ENCODE measurements around the gene RFT1. TPM values are rescaled to one million over a fixed set of nuclear protein-coding genes. Genes with fewer than 3 reads are reported as not detected.

RFT1 gene
- total and polyA plus RNA-seq, 2 donors (not counting 3 experiments of a cell fraction or from before 2014, with no cell fraction given), result 29.8 to 39.9 TPM

GRCh38 chr3:53126601-53127000 lies 3.6 kb downstream of the RFT1 start:
- no peaks in the 10 kb centered on the region for H3K9me1 ChIP-seq (replicated peaks; ENCODE audit: control insufficient read depth, extremely low read depth, insufficient read depth, low read length)
- POLR2A ChIA-PET, result no interaction called here
- no peak overlapping the region for H2AFZ ChIP-seq (ENCODE audit: low read depth, low read length)
- H3K9me3 ChIP-seq (replicated peaks; ENCODE audit: control insufficient read depth, insufficient read depth, low read length), result no peaks in the 10 kb centered on the region
- H3K27me3 ChIP-seq (ENCODE audit: control insufficient read depth in 2 of 2, insufficient read depth in 2 of 2, low read length in 2 of 2), result no peaks in the 10 kb centered on the region
- peaks cover 16% of the 10 kb centered on the region for H3K79me2 ChIP-seq (ENCODE audit: control insufficient read depth, insufficient read depth, low read length)
- H3K36me3 ChIP-seq (ENCODE audit: control insufficient read depth in 2 of 2, extremely low read depth in 1 of 2, insufficient read depth in 2 of 2, low read length in 2 of 2), result peaks cover 5 to 16% of the 10 kb centered on the region in 2 experiments
- H3K4me2 ChIP-seq (ENCODE audit: insufficient read depth, low read length), result no peak overlapping the region
- no peak overlapping the region for H3K9ac ChIP-seq (replicated peaks; ENCODE audit: extremely low read depth, insufficient read depth, low read length)
- TF ChIP-seq MYC (IDR thresholded peaks at IDR 0.05; ENCODE audit: low read depth, low read length), result no peak
- TF ChIP-seq, protein P1, sequence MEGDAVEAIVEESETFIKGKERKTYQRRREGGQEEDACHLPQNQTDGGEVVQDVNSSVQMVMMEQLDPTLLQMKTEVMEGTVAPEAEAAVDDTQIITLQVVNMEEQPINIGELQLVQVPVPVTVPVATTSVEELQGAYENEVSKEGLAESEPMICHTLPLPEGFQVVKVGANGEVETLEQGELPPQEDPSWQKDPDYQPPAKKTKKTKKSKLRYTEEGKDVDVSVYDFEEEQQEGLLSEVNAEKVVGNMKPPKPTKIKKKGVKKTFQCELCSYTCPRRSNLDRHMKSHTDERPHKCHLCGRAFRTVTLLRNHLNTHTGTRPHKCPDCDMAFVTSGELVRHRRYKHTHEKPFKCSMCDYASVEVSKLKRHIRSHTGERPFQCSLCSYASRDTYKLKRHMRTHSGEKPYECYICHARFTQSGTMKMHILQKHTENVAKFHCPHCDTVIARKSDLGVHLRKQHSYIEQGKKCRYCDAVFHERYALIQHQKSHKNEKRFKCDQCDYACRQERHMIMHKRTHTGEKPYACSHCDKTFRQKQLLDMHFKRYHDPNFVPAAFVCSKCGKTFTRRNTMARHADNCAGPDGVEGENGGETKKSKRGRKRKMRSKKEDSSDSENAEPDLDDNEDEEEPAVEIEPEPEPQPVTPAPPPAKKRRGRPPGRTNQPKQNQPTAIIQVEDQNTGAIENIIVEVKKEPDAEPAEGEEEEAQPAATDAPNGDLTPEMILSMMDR (IDR thresholded peaks at IDR 0.05; ENCODE audit: extremely low read depth in 1 of 2, insufficient read depth in 1 of 2, low read depth in 1 of 2, low read length in 2 of 2), result no peak
- TF ChIP-seq, protein P2, sequence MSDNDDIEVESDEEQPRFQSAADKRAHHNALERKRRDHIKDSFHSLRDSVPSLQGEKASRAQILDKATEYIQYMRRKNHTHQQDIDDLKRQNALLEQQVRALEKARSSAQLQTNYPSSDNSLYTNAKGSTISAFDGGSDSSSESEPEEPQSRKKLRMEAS (IDR thresholded peaks at IDR 0.05; ENCODE audit: insufficient read depth, insufficient read length), result no peak
- no peak for TF ChIP-seq POLR2AphosphoS5 (IDR thresholded peaks at IDR 0.05; ENCODE audit: insufficient read depth, low read depth, low read length)
- no peak for TF ChIP-seq FOS (IDR thresholded peaks at IDR 0.05; ENCODE audit: borderline replicate concordance, insufficient read depth, low read length)
- no peak for TF ChIP-seq EZH2 (IDR thresholded peaks at IDR 0.05; ENCODE audit: borderline replicate concordance, low read depth, low read length, severe bottlenecking)
- no peak for TF ChIP-seq POLR2A (IDR thresholded peaks at IDR 0.05; ENCODE audit: low read depth, low read length)
- no peak for TF ChIP-seq GATA2 (IDR thresholded peaks at IDR 0.05; ENCODE audit: insufficient read depth, insufficient read length, low read depth, low read length)
- TF ChIP-seq JUN (IDR thresholded peaks at IDR 0.05; ENCODE audit: borderline replicate concordance, insufficient read depth, insufficient read length, low read depth), result no peak
- H3K27ac ChIP-seq (ENCODE audit: insufficient read depth, low read depth, low read length), result no peak overlapping the region
- H3K4me3 ChIP-seq (replicated peaks in 1 of 3; ENCODE audit: insufficient read depth in 1 of 3, low read depth in 1 of 3, low read length in 3 of 3), result no peak overlapping the region
- DNase-seq (ENCODE audit: low read depth, low spot score) (no peak), FAIRE-seq (peak; percentile 35)
- dilution Hi-C loops (cut with MboI; ENCODE audit: extremely low pct_ligation_motif_present, low sequenced_read_pairs), result no loop called here
- H4K20me1 ChIP-seq (replicated peaks; ENCODE audit: control insufficient read depth, extremely low read depth, insufficient read depth, low read length), result no peaks in the 10 kb centered on the region
- no TSS peak for BruUV-seq (replicated peaks)
- H3K4me1 ChIP-seq (ENCODE audit: control insufficient read depth, extremely low read depth, insufficient read depth, low read length), result peaks cover 14% of the 10 kb centered on the region
- CTCF ChIA-PET, result interaction anchor here (1.9 kb wide), 1 partner anchor 12 kb away, joined by 7 read pairs; no protein-coding TSS in a partner anchor
- intact Hi-C loops (cut with micrococcal nuclease), result no loop called here
